Subcutaneous adipose tissue (tissue), 4 donors: ENCODE data around the gene NUSAP1. TPM values are rescaled to one million over a fixed set of nuclear protein-coding genes. Genes with fewer than 3 reads are reported as not detected.

Source experiments
- total RNA-seq, 4 donors: library from RNA; depleted of rRNA; stranded (reverse); fragments of >200 nt; gene quantifications; one replicate each; pipeline ENCODE4 v1.1.0, GENCODE V29; 2016
- TF ChIP-seq, protein P1 (sequence below): fragments of 450-650 bp; IDR thresholded peaks from one replicate; pipeline ENCODE4 v1.5.1; 2016; ENCODE audit warnings: low read depth, mild to moderate bottlenecking, control low read depth, antibody characterized with exemption, moderate library complexity

Gene NUSAP1
- total RNA-seq, 4 donors from 2014 or later: 2.6 to 12.6 (median 5.3) TPM

DNA sequence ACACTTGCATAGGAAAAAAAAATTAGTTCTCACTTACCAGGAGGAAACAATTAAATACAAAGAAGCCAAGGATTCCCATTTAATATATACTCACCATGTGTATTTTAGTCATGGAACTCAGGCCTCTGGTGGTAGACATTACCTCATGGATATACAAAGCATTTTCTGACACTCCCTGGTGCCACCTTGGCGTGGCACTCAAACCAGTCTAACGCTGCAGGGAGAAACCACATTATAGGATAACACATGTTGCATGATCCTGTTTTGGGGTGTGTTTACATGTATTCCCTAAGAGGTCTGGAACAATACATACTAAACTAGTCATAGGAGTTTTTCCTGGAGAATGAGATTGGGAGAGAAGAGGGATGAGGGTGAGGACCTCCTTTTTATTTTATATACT is 78.3 kb downstream of the NUSAP1 start:
- TF ChIP-seq, protein P1, sequence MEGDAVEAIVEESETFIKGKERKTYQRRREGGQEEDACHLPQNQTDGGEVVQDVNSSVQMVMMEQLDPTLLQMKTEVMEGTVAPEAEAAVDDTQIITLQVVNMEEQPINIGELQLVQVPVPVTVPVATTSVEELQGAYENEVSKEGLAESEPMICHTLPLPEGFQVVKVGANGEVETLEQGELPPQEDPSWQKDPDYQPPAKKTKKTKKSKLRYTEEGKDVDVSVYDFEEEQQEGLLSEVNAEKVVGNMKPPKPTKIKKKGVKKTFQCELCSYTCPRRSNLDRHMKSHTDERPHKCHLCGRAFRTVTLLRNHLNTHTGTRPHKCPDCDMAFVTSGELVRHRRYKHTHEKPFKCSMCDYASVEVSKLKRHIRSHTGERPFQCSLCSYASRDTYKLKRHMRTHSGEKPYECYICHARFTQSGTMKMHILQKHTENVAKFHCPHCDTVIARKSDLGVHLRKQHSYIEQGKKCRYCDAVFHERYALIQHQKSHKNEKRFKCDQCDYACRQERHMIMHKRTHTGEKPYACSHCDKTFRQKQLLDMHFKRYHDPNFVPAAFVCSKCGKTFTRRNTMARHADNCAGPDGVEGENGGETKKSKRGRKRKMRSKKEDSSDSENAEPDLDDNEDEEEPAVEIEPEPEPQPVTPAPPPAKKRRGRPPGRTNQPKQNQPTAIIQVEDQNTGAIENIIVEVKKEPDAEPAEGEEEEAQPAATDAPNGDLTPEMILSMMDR: no peak

DNA sequence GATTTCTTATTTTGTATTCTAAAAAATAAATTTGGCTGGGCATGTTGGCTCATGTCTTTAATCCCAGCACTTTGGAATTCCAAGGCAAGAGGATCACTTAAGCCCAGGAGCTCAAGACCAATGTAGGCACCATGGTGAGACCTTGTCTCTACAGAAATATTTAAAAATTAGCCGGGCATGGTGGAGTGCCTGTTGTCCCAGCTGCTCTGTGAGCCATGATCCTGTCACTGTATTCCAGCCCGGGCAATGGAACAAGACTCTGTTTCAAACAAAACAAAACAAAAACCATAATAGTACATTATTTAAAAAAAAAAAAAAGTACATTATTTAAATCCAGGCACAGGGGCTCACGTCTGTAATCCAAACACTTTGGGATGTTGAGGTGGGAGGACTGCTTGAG is 78.8 kb downstream of the NUSAP1 start:
- TF ChIP-seq, protein P1: no peak

DNA sequence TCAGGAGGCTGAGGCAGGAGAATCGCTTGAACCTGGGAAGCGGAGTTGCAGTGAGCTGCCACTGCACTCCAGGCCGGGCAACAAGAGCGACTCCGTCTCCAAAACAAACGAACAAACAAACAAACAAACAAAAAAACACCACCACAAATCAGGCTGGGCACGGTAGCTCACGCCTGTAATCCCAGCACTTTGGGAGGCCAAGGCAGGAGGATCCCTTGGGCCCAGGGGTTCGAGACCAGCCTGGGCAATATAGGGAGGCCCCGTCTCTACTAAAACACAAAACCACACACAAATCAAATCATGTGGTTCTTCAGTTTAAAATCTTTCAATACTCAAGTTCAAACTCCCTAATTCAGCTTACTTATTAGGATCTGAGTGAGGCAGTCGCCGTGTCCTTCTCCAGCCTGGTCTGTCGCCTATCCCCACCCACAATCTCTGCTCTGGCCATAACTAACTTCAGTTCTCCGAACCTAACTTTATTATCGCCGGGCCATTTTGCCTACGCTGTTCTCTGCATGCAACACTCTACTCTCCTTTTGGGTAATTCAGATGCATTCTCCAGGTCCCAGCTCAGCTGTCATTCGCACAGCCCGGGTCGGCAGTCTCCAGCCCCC is 83.6 kb downstream of the NUSAP1 start:
- TF ChIP-seq, protein P1: no peak

DNA sequence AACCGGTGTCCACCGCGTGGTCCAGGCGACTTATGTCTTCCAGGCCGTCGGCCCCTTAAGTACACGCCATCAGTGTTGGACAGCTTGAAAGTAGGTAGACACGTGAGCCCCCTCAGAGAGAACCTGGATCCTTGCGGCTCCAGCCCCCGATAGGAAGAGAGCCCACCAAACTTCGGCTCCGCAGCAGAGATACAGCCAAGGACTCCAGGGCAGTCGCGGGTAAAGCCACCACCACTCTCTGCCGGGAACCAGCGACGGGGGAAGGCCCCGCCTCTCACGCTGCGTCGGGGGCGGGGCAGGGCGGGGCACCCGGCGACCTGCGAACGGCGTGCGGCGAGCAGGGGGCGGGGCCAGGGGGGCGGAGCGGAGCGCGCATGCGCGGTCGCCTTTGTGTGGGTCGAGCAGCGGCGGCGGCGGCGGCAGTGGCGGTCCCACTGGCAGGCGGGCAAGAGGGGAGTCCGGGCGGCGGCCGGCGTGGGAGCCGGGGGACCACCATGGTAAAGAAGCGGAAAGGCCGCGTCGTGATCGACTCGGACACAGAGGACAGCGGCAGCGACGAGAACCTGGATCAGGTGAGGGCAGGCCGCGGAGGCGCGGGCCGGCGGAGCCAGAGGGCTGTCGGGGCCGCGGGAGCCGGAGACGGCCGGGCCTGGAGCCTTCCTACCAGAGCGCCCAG is 84.2 kb downstream of the NUSAP1 start, which contains the start of gene RTF1:
Gene RTF1, plus strand, starts transcription at position 354 of the 676 bp plus-strand sequence. Its CDS starts 21 bp downstream, at position 375.
- TF ChIP-seq, protein P1: no peak

DNA sequence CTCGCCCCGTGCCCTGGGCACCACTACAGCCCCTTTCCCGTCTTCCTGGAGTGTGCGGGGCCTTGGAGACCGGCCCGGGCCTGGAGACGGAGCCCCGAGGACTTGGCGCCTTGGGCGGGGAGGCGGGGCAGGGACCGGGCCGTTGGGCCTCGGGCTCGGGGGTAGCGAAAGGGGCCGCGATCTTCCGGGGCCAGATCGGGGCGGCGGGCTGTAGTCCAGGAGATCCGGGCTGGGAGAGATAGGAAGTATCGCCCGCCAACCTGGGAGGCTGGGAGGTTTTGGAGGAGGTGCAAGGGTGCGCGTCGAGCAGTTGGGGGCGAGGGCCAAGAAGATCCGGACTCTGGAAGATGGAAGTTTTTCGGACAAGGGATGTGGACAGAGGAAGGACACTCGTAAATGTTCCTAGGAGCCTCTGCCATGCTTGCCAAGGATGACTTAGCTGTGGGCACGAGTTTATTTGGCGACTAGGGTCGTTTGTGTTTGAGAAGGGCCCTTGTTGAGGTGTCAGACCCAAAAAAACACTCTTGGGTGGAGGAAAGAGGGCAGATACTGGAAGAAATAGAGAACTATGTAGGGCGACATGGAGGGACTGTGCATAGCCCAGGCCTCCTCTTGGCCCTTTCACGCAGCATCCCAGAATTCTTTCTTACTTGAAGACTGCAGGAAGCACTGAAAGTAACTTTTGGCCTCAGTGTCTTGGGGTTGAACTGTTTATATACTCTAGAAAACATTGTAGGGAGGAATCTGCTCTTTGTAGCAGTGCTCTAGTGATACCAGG is 84.9 kb downstream of the NUSAP1 start:
- TF ChIP-seq, protein P1: no peak

DNA sequence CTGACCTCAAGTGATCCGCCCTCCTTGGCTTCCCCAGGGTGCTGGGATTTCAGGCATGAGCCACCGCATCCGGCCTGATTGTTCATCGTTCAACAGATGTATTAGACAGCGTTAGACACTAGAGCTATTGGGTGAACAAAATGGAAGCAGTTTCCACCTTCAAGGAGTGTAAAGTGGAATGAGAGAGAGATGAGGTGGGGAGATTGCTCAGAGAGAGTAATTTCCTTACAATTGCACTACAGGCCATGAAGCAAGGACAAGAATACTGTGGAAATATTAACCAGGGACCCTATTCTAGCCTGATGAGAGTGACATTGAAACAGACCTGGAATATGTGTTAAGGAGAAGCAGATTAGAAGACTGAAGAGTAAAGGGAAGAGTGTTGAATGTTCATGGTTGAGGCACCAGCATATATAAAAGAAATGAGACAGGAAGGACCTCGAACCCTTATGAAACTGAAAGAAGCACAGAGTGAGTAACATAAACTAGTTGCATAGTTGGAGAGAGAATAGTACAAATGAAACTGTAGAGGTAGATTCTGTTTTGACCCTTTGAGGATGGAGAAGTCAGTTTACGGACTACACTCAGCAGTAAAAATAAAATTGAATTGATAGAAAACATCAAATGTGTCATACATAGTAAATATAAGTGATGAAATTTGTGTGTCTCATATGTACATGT is 91.4 kb downstream of the NUSAP1 start:
- TF ChIP-seq, protein P1: no peak
